Measurements from ENCODE around the gene ZPR1. TPM values are rescaled to one million over a fixed set of nuclear protein-coding genes. Genes with fewer than 3 reads are reported as not detected.

Gene ZPR1
- total RNA-seq, 3 donors from 2014 or later: 28.5 to 34.6 (median 33.4) TPM

- ATAC-seq (no peak), DNase-seq (no peak)
- Histone ChIP-seq H3K4me3 (no peak overlapping the region), H3K36me3 (ENCODE audit: low read depth) (no peaks in the 10 kb centered on the region), H3K4me1 (ENCODE audit: low read depth) (peaks cover 6% of the 10 kb centered on the region), H3K9me3 (no peaks in the 10 kb centered on the region)
- TF ChIP-seq CTCF (IDR thresholded peaks at IDR 0.05): no peak
- intact Hi-C loops (cut with DNase I, micrococcal nuclease): no loop called here
These were observed 46.2 kb upstream of the ZPR1 start for GRCh38 chr11:116833816-116834534.

DNA sequence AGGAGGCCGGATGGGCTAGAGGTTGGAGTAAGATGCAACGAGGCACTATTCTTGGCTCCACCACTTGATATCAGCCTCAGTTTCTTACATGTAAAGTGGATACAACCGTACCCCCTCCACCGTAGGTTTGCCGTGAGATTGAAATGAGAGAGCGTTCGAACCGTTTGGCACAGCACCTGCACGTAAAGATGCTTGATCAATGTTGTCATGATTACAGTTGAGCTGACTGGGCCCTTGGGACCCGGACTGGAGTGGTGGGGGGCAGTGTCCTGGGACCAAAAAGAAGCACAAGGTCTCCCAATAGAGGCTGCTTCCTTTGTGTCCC, 45.6 kb upstream of the ZPR1 start:
- no peaks in the 10 kb centered on the region for H3K9me3 ChIP-seq
- DNase-seq (no peak), ATAC-seq (no peak)
- intact Hi-C loops (cut with DNase I, micrococcal nuclease): no loop called here
- H3K36me3 ChIP-seq (ENCODE audit: low read depth): no peaks in the 10 kb centered on the region
- TF ChIP-seq CTCF (IDR thresholded peaks at IDR 0.05): no peak
- no peak overlapping the region for H3K4me3 ChIP-seq
- peaks cover 6% of the 10 kb centered on the region for H3K4me1 ChIP-seq (ENCODE audit: low read depth)

DNA sequence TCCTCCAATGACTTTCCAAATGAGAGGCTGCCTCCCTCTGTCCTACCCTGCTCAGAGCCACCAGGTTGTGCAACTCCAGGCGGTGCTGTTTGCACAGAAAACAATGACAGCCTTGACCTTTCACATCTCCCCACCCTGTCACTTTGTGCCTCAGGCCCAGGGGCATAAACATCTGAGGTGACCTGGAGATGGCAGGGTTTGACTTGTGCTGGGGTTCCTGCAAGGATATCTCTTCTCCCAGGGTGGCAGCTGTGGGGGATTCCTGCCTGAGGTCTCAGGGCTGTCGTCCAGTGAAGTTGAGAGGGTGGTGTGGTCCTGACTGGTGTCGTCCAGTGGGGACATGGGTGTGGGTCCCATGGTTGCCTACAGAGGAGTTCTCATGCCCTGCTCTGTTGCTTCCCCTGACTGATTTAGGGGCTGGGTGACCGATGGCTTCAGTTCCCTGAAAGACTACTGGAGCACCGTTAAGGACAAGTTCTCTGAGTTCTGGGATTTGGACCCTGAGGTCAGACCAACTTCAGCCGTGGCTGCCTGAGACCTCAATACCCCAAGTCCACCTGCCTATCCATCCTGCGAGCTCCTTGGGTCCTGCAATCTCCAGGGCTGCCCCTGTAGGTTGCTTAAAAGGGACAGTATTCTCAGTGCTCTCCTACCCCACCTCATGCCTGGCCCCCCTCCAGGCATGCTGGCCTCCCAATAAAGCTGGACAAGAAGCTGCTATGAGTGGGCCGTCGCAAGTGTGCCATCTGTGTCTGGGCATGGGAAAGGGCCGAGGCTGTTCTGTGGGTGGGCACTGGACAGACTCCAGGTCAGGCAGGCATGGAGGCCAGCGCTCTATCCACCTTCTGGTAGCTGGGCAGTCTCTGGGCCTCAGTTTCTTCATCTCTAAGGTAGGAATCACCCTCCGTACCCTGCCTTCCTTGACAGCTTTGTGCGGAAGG, 44.8 kb upstream of the ZPR1 start:
- Histone ChIP-seq H3K9me3 (no peaks in the 10 kb centered on the region), H3K36me3 (ENCODE audit: low read depth) (no peaks in the 10 kb centered on the region), H3K4me1 (ENCODE audit: low read depth) (peaks cover 6% of the 10 kb centered on the region), H3K4me3 (no peak overlapping the region)
- intact Hi-C loops (cut with DNase I, micrococcal nuclease): no loop called here
- ATAC-seq: no peak
- DNase-seq: no peak
- TF ChIP-seq CTCF (IDR thresholded peaks at IDR 0.05): no peak

- no peak for DNase-seq
- Histone ChIP-seq H3K9me3 (no peaks in the 10 kb centered on the region), H3K4me1 (ENCODE audit: low read depth) (peaks cover 6% of the 10 kb centered on the region), H3K4me3 (no peak overlapping the region), H3K36me3 (ENCODE audit: low read depth) (no peaks in the 10 kb centered on the region)
- TF ChIP-seq CTCF (IDR thresholded peaks at IDR 0.05): no peak
- no peak for ATAC-seq
- intact Hi-C loops (cut with DNase I, micrococcal nuclease): no loop called here
These were observed 44.0 kb upstream of the ZPR1 start for GRCh38 chr11:116831790-116832349.

DNA sequence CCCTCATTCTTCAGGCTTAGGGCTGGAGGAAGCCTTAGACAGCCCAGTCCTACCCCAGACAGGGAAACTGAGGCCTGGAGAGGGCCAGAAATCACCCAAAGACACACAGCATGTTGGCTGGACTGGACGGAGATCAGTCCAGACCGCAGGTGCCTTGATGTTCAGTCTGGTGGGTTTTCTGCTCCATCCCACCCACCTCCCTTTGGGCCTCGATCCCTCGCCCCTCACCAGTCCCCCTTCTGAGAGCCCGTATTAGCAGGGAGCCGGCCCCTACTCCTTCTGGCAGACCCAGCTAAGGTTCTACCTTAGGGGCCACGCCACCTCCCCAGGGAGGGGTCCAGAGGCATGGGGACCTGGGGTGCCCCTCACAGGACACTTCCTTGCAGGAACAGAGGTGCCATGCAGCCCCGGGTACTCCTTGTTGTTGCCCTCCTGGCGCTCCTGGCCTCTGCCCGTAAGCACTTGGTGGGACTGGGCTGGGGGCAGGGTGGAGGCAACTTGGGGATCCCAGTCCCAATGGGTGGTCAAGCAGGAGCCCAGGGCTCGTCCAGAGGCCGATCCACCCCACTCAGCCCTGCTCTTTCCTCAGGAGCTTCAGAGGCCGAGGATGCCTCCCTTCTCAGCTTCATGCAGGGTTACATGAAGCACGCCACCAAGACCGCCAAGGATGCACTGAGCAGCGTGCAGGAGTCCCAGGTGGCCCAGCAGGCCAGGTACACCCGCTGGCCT, 42.5 kb upstream of the ZPR1 start:
- intact Hi-C loops (cut with DNase I, micrococcal nuclease): no loop called here
- DNase-seq: no peak

More for the DNA sequence above, 42.5 kb upstream of the ZPR1 start:
- Histone ChIP-seq H3K4me3 (no peak overlapping the region), H3K36me3 (ENCODE audit: low read depth) (no peaks in the 10 kb centered on the region), H3K9me3 (no peaks in the 10 kb centered on the region), H3K4me1 (ENCODE audit: low read depth) (no peaks in the 10 kb centered on the region)
- no peak for ATAC-seq
- TF ChIP-seq CTCF (IDR thresholded peaks at IDR 0.05): no peak

Measured in mucosa of descending colon (tissue), 3 donors.